ENCODE data around the gene BMPR1B. TPM values are rescaled to one million over a fixed set of nuclear protein-coding genes. Genes with fewer than 3 reads are reported as not detected.

Gene BMPR1B
- total RNA-seq, 1 donor from 2014 or later = not detected

GRCh38 chr4:95085124-95085833, 327.5 kb downstream of the BMPR1B start:
- ATAC-seq (ENCODE audit: low read depth) = no peak
- ChIA-PET POLR2A (no interaction called here), CTCF (no interaction called here)
- no peak for DNase-seq
- peaks cover 2% of the 10 kb centered on the region for H3K9me3 Mint-ChIP-seq
- H3K27ac Mint-ChIP-seq = no peak overlapping the region
- no peaks in the 10 kb centered on the region for H3K27me3 Mint-ChIP-seq
- no peak overlapping the region for H3K4me3 Mint-ChIP-seq
- TF ChIP-seq CTCF (IDR thresholded peaks at IDR 0.05) = no peak
- no peaks in the 10 kb centered on the region for H3K36me3 Mint-ChIP-seq (ENCODE audit: low read depth)
- H3K4me1 Mint-ChIP-seq = no peaks in the 10 kb centered on the region
- intact Hi-C loops (cut with micrococcal nuclease) = no loop called here

- TF ChIP-seq CTCF (IDR thresholded peaks at IDR 0.05) = no peak
- no peaks in the 10 kb centered on the region for H3K36me3 Mint-ChIP-seq (ENCODE audit: low read depth)
- no peak for DNase-seq
- H3K27ac Mint-ChIP-seq = no peak overlapping the region
- no peak for ATAC-seq (ENCODE audit: low read depth)
- H3K27me3 Mint-ChIP-seq = no peaks in the 10 kb centered on the region
- H3K9me3 Mint-ChIP-seq = peaks cover 2% of the 10 kb centered on the region
- CTCF ChIA-PET = no interaction called here
- intact Hi-C loops (cut with micrococcal nuclease) = no loop called here
- H3K4me3 Mint-ChIP-seq = no peak overlapping the region
- H3K4me1 Mint-ChIP-seq = no peaks in the 10 kb centered on the region
- POLR2A ChIA-PET = no interaction called here
Observed at GRCh38 chr4:95086551-95086950, 328.8 kb downstream of the BMPR1B start.

- ATAC-seq (ENCODE audit: low read depth) (no peak), DNase-seq (no peak)
- no peaks in the 10 kb centered on the region for H3K27me3 Mint-ChIP-seq
- no peak overlapping the region for H3K4me3 Mint-ChIP-seq
- no peaks in the 10 kb centered on the region for H3K36me3 Mint-ChIP-seq (ENCODE audit: low read depth)
- ChIA-PET POLR2A (no interaction called here), CTCF (no interaction called here)
- no peak for TF ChIP-seq CTCF (IDR thresholded peaks at IDR 0.05)
- H3K27ac Mint-ChIP-seq = no peak overlapping the region
- H3K4me1 Mint-ChIP-seq = no peaks in the 10 kb centered on the region
- intact Hi-C loops (cut with micrococcal nuclease) = no loop called here
- H3K9me3 Mint-ChIP-seq = peaks cover 2% of the 10 kb centered on the region
Observed at GRCh38 chr4:95087657-95088455, 330.1 kb downstream of the BMPR1B start.

- Mint-ChIP-seq H3K27me3 (no peaks in the 10 kb centered on the region), H3K4me1 (no peaks in the 10 kb centered on the region), H3K27ac (no peak overlapping the region), H3K9me3 (peaks cover 2% of the 10 kb centered on the region), H3K4me3 (no peak overlapping the region), H3K36me3 (ENCODE audit: low read depth) (no peaks in the 10 kb centered on the region)
- no peak for DNase-seq
- TF ChIP-seq CTCF (IDR thresholded peaks at IDR 0.05) = no peak
- intact Hi-C loops (cut with micrococcal nuclease) = no loop called here
- CTCF ChIA-PET = no interaction called here
- ATAC-seq (ENCODE audit: low read depth) = no peak
- POLR2A ChIA-PET = no interaction called here
Observed at GRCh38 chr4:95091272-95091671, 333.5 kb downstream of the BMPR1B start.

GRCh38 chr4:95092766-95093165, 335.0 kb downstream of the BMPR1B start:
- no peak for DNase-seq
- no peaks in the 10 kb centered on the region for H3K27me3 Mint-ChIP-seq
- POLR2A ChIA-PET = no interaction called here
- H3K9me3 Mint-ChIP-seq = no peaks in the 10 kb centered on the region
- no peak overlapping the region for H3K27ac Mint-ChIP-seq
- H3K4me3 Mint-ChIP-seq = no peak overlapping the region
- H3K4me1 Mint-ChIP-seq = no peaks in the 10 kb centered on the region
- intact Hi-C loops (cut with micrococcal nuclease) = no loop called here
- TF ChIP-seq CTCF (IDR thresholded peaks at IDR 0.05) = no peak
- CTCF ChIA-PET = no interaction called here
- no peaks in the 10 kb centered on the region for H3K36me3 Mint-ChIP-seq (ENCODE audit: low read depth)
- no peak for ATAC-seq (ENCODE audit: low read depth)
